Testis (tissue), 2 donors: Measurements from ENCODE around the gene ATE1.
"Not testable (repeated sequence)": the region's sequence is repeated elsewhere in the genome, so short reads cannot be mapped to it uniquely, and the experiment has no call there.

ENCODE experiments used
- POLR2A ChIP-seq: fragments of 450-650 bp; IDR thresholded peaks from one replicate; pipeline ENCODE4 v1.6.1; 2017; ENCODE audit warnings: antibody characterized with exemption, mild to moderate bottlenecking, moderate library complexity
- TF ChIP-seq, protein P1 (sequence below), 3 experiments: fragments of 450-650 bp in 2 of 3; fragments of 200-600 bp in 1 of 3; sonication (generic) in 1 of 3; IDR thresholded peaks; one replicate each; pipeline ENCODE4 v1.5.1; 2016 to 2019; ENCODE audit warnings: antibody characterized with exemption in 3 of 3, mild to moderate bottlenecking in 2 of 3, moderate library complexity in 1 of 3

DNA sequence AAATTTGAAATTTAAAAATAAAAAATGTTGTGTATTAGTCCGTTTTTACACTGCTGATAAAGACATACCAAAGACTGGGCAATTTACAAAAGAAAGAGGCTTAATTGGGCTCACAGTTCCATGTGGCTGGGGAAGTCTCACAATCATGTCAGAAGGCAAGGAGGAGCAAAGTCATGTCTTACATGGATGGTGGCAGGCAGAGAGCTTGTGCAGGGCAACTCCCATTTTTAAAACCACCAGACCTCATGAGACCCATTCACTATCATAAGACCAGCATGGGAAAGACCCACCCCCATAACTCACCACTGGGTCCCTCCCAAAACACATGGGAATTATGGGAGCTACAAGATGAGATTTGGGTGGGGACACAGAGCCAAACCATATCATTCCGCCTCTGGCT is 172.3 kb downstream of the ATE1 start:
- TF ChIP-seq, protein P1, sequence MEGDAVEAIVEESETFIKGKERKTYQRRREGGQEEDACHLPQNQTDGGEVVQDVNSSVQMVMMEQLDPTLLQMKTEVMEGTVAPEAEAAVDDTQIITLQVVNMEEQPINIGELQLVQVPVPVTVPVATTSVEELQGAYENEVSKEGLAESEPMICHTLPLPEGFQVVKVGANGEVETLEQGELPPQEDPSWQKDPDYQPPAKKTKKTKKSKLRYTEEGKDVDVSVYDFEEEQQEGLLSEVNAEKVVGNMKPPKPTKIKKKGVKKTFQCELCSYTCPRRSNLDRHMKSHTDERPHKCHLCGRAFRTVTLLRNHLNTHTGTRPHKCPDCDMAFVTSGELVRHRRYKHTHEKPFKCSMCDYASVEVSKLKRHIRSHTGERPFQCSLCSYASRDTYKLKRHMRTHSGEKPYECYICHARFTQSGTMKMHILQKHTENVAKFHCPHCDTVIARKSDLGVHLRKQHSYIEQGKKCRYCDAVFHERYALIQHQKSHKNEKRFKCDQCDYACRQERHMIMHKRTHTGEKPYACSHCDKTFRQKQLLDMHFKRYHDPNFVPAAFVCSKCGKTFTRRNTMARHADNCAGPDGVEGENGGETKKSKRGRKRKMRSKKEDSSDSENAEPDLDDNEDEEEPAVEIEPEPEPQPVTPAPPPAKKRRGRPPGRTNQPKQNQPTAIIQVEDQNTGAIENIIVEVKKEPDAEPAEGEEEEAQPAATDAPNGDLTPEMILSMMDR (IDR thresholded peaks at IDR 0.05) = not testable (repeated sequence)
- not testable (repeated sequence) for TF ChIP-seq POLR2A
